ENCODE measurements around the gene ZBTB48. TPM values are rescaled to one million over a fixed set of nuclear protein-coding genes. Genes with fewer than 3 reads are reported as not detected.
"Not testable (repeated sequence)": the region's sequence is repeated elsewhere in the genome, so short reads cannot be mapped to it uniquely, and the experiment has no call there.

The ZBTB48 gene
- total RNA-seq, 2 experiments from 2014 or later: 30.7 to 37.4 TPM

DNA sequence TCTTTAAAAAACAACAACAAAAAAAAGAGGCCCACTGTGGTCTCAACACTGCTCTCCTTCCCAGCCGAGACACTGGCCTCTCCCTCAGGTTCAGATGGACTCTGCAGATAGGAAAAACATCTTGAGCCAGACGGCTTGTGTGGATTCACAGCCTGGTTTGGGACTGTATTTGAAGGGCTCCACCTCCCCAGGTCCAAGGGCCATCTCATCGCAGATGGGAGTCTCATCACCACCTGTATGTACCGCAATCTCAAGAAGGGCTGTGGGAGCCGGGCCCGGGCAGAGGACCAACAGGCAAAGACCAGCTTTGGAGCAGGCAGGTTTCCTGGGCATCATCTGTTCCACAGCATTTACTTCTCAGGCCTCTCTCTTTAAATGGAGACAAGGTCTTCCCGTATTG is 10.3 kb downstream of the ZBTB48 start:
- CTCF ChIA-PET: no interaction called here
- Mint-ChIP-seq H3K4me3 (no peak overlapping the region), H3K4me1 (peaks cover 30% of the 10 kb centered on the region), H3K36me3 (peaks cover 10% of the 10 kb centered on the region), H3K27ac (no peak overlapping the region), H3K9me3 (ENCODE audit: low read depth) (no peaks in the 10 kb centered on the region), H3K27me3 (no peaks in the 10 kb centered on the region)
- DNase-seq (no peak), ATAC-seq (no peak)

DNA sequence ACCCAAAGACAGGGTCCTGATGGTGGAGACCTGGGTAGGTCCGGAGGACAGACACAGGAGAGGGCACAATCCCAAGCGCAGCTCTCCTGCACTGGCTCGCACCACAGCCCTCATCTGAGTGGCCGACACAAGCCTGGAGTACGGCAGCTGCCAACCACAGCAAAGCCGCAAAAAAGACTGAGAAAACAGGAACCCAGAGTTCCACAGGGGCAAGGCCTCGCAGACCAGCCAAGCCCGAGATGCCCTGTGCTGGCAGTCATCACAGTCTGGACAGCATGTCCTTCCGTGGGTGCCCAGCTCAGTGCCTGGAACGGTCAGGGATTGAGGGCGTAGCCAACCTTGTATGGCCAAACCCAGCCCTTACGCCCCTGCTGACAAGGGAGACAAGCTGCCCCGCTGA is 11.4 kb downstream of the ZBTB48 start:
- Mint-ChIP-seq H3K4me3 (no peak overlapping the region), H3K4me1 (peaks cover 30% of the 10 kb centered on the region), H3K27ac (peak overlapping the region; percentile 56), H3K9me3 (ENCODE audit: low read depth) (no peaks in the 10 kb centered on the region), H3K36me3 (peaks cover 11% of the 10 kb centered on the region), H3K27me3 (no peaks in the 10 kb centered on the region)
- DNase-seq (no peak), ATAC-seq (peak; percentile 16)
- CTCF ChIA-PET: interaction anchor here (1.1 kb wide), 1 partner anchor 37 kb away, joined by 5 read pairs; the partner anchor contains the start of genes NOL9 and TAS1R1

DNA sequence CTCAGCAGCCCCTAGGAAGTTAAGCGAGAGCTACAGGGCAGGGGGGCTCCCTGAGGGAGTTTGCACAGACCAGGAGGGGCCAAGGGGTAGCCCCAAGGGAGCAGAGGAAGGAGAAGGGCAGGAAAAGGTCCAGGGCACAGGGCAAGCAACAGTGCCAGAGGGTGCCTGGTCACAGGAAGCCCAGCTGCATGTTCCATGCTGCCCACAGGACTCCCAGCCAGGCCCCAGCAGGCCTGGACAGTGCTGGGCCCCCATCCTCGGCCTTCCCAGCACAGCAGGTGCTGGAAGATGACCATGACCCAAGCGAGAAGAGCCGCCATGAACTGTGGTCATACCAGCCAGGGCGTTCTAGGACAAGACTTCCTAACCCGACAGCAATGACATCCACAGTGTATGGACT is 11.8 kb downstream of the ZBTB48 start:
- ATAC-seq: no peak
- no peak overlapping the region for H3K4me3 Mint-ChIP-seq
- CTCF ChIA-PET: interaction anchor here (1.1 kb wide), 1 partner anchor 37 kb away, joined by 5 read pairs; the partner anchor contains the start of genes NOL9 and TAS1R1
- no peak for DNase-seq
- no peaks in the 10 kb centered on the region for H3K9me3 Mint-ChIP-seq (ENCODE audit: low read depth)
- no peak overlapping the region for H3K27ac Mint-ChIP-seq
- peaks cover 30% of the 10 kb centered on the region for H3K4me1 Mint-ChIP-seq
- peaks cover 14% of the 10 kb centered on the region for H3K36me3 Mint-ChIP-seq
- H3K27me3 Mint-ChIP-seq: no peaks in the 10 kb centered on the region

DNA sequence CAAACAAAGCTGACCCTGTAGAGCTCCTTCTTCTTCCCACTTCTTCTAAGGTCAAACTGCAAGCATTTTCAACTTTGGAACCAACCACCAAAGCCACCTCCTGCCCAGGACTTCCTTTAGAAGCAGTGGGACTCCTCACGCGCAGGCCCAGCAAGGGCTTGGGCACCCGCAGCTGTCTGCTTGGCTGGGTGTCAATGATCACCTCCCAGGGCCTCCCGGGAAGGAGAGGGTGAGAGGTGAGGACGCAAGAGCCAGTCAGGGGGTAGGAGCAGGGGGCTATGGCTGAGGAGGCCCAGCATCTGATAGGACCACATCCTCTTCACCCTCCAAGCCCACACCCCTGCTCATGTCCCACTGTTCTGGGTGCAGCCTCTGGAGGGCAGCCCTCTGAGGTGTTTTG is 12.6 kb downstream of the ZBTB48 start:
- H3K27ac Mint-ChIP-seq: peak overlapping the region; percentile 75
- H3K27me3 Mint-ChIP-seq: no peaks in the 10 kb centered on the region
- peaks cover 16% of the 10 kb centered on the region for H3K36me3 Mint-ChIP-seq
- H3K9me3 Mint-ChIP-seq (ENCODE audit: low read depth): no peaks in the 10 kb centered on the region
- CTCF ChIA-PET: interaction anchor here (1.3 kb wide), 1 partner anchor 12 kb away, joined by 5 read pairs; the partner anchor contains the start of gene ZBTB48
- DNase-seq: no peak
- no peak for ATAC-seq
- H3K4me3 Mint-ChIP-seq: no peak overlapping the region
- peaks cover 32% of the 10 kb centered on the region for H3K4me1 Mint-ChIP-seq

DNA sequence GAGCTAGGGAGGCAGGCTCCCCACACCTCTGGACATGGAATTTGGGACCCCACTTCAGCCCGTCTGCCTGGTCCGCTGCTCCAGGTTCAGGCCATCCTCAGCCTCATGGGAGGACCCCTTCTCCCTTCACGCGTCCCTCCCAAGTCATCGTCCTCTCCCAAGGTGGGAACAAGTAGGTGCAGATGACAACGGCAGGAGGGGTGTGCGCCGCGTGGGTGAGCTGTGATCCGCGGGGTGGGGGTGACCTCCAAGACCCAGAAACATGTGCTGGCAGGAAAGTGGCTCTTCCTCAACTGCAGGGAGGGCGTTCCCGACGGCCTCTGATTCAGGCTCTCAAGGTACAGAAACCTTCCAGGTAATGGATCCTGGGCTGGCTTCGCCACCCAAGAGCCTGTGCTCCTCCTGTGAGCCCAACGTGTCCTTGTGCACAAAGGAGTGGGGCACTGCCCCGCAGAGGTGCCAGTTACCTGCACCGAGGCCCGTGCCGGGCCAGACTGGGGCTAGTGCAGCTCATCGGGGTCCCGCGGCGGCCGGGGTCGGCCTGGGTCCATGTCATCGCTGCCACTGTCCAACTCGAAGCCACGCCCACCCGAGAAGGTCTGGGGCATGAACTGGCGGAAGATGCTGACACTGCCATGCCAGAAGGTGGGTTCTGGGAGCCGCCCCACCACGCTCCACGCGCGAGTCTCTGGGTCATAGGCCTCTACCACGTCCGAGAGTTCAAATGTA is 13.2 kb downstream of the ZBTB48 start:
- ATAC-seq: no peak
- CTCF ChIA-PET: interaction anchor here (1.3 kb wide), 1 partner anchor 13 kb away, joined by 5 read pairs; the partner anchor contains the start of gene ZBTB48

DNA sequence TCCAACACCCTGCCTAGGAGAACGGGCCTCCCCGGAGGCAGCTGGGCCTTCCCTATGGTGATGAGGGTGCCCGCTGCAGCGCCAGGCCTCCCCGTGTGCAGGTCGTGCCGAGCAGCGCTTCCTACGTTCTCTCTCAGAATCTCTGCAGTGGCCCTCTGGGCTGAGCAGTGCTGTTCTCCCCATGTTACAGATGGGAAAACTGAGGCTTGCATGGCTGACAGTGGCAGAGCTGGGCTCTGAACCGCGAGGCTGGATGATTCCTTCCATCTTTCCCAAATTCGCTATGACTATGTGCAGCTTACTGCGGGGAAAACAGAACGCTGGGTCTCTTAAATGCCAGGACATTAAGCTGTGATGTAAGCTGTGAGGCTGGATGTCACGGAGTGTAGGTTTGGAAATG is 14.0 kb downstream of the ZBTB48 start:
- ATAC-seq (no peak), DNase-seq (no peak)
- Mint-ChIP-seq H3K4me3 (no peak overlapping the region), H3K27ac (no peak overlapping the region), H3K27me3 (no peaks in the 10 kb centered on the region), H3K9me3 (ENCODE audit: low read depth) (no peaks in the 10 kb centered on the region), H3K4me1 (peaks cover 39% of the 10 kb centered on the region), H3K36me3 (peaks cover 17% of the 10 kb centered on the region)
- CTCF ChIA-PET: no interaction called here

More for the DNA sequence above, 13.2 kb downstream of the ZBTB48 start:
- peaks cover 16% of the 10 kb centered on the region for H3K36me3 Mint-ChIP-seq
- DNase-seq: no peak
- H3K27ac Mint-ChIP-seq: peak overlapping the region; percentile 75
- peaks cover 37% of the 10 kb centered on the region for H3K4me1 Mint-ChIP-seq
- H3K27me3 Mint-ChIP-seq: no peaks in the 10 kb centered on the region
- H3K9me3 Mint-ChIP-seq (ENCODE audit: low read depth): no peaks in the 10 kb centered on the region
- H3K4me3 Mint-ChIP-seq: no peak overlapping the region

DNA sequence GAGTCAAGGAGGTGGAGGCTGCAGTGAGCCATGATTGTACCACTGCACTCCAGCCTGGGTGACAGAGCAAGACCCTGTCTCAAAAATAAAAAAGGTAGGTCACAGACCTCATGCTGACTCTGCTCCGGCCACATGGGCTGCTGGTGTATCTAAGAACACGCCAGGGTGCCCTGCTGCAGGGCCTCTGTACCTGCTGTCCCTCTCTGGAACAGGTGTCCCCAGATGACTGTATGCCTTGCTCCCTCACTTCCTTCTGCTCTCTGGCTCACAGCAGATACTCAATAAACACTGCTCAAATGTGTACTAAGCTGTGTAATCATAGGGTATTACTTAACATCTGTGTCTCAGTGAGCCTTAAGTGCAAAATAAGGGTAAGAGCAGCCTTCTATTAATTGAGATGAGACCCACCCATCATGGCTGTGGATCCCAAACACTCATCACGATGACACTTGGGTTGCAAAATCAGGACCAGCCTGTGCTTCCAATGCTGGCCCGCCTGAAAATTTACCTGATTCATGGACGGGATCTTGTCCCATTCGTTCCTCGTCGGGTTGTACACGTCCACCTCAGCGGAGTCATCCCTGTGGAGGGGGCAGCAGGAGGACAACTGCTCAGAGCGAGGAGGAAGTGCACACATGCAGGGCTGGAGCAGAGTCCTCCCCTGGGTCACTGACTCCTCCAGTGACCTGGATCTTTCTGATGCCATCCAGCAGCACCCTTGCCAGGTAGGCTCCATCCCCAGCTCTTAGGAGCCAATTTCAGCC is 15.4 kb downstream of the ZBTB48 start:
- peaks cover 51% of the 10 kb centered on the region for H3K4me1 Mint-ChIP-seq
- no peak overlapping the region for H3K27ac Mint-ChIP-seq
- CTCF ChIA-PET: no interaction called here
- no peak for ATAC-seq
- no peak for DNase-seq
- H3K36me3 Mint-ChIP-seq: peaks cover 23% of the 10 kb centered on the region
- no peak overlapping the region for H3K4me3 Mint-ChIP-seq
- no peaks in the 10 kb centered on the region for H3K27me3 Mint-ChIP-seq
- H3K9me3 Mint-ChIP-seq (ENCODE audit: low read depth): no peaks in the 10 kb centered on the region

DNA sequence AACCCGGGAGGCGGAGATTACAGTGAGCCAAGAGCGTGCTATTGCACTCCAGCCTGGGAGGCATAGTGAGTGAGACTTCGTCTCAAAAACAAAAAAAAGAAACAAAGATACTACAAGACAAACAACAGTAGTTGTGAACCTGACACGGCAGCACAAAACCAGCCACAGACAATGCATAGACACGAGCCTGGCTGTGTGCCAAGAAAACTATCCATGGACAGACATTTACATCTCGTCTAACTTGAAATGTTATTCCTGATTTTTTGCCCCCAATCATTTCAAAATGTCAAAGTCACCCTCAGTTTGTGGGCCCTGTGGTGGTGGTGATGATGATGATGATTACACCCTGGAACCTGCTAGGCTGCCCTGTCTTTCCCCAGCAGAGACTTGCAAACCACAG is 16.6 kb downstream of the ZBTB48 start:
- Mint-ChIP-seq H3K27ac (peak overlapping the region; percentile 33), H3K4me3 (no peak overlapping the region), H3K27me3 (no peaks in the 10 kb centered on the region), H3K4me1 (peaks cover 53% of the 10 kb centered on the region), H3K36me3 (peaks cover 27% of the 10 kb centered on the region), H3K9me3 (ENCODE audit: low read depth) (no peaks in the 10 kb centered on the region)
- DNase-seq: no peak
- no peak for ATAC-seq
- CTCF ChIA-PET: no interaction called here

DNA sequence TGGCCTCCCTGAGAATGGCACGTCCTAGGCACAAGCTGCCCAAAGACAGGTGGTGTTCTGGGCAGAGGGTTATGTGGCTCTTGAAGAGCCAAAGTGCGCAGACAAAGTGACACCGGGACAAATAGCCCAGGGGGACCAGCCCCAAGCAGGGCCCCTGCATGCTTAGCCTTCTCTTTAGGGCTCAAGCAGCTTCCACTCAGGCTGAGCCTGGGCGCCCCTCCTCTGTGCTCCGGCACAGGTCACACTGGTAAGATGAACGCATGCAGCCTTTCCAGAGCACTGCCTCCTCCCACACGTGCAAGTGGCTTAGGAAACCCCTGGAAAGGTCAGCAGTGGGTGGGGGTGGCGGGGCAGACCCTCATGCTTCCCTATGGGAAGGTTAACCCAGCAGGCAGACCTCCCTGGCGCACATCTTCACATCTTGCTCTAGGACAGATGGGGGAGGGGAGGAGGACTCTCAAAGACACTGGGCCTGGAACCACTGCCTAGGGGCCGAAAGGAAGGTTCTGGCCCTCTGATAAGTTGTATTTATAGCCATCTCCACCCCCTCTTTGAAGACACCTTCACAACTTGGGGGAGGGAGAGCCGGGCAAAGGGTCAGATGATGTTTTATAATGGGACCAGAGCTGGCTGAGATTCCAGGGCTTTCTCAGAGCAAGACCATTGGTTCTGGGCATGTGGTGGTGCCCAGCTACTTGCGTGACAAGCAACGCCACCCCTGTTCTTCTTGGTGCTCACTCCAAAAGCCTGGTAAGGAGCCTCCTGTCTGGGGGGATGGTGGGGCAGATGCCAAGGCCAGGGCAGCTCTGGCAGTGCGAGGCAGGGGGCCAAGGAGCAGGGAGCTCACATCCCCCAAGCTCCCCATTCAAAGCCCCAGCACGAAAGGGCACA is 17.3 kb downstream of the ZBTB48 start:
- CTCF ChIA-PET: interaction anchor here (1.4 kb wide), 1 partner anchor 43 kb away, joined by 3 read pairs; the partner anchor contains the start of genes NOL9 and TAS1R1
- H3K4me3 Mint-ChIP-seq: no peak overlapping the region
- ATAC-seq (no peak), DNase-seq (no peak)
- H3K9me3 Mint-ChIP-seq (ENCODE audit: low read depth): no peaks in the 10 kb centered on the region
- peaks cover 46% of the 10 kb centered on the region for H3K4me1 Mint-ChIP-seq
- peaks cover 27% of the 10 kb centered on the region for H3K36me3 Mint-ChIP-seq
- no peaks in the 10 kb centered on the region for H3K27me3 Mint-ChIP-seq
- H3K27ac Mint-ChIP-seq: peak overlapping the region; percentile 43

DNA sequence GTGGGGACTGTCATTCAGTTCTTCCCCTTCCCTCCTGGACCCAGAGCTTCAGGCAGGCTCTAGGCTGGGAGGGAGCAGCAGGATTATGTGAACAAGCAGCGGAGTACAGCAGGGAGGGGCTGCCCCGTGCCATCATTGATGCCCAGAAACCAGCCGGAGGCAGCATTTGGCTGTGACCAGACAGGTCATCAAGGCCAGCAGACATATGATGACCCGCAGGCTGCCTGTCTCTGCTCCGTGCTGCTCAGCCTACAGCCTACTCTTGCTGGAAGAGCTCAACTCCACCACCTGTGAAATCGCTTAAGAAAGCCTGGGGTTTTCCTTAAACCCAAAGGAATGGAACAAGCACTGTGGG is 18.0 kb downstream of the ZBTB48 start:
- Mint-ChIP-seq H3K4me3 (no peak overlapping the region), H3K27me3 (no peaks in the 10 kb centered on the region), H3K4me1 (peaks cover 40% of the 10 kb centered on the region), H3K36me3 (peaks cover 27% of the 10 kb centered on the region), H3K9me3 (ENCODE audit: low read depth) (no peaks in the 10 kb centered on the region), H3K27ac (peak overlapping the region; percentile 31)
- ATAC-seq (no peak), DNase-seq (no peak)
- CTCF ChIA-PET: interaction anchor here (1.4 kb wide), 1 partner anchor 43 kb away, joined by 3 read pairs; the partner anchor contains the start of genes NOL9 and TAS1R1

DNA sequence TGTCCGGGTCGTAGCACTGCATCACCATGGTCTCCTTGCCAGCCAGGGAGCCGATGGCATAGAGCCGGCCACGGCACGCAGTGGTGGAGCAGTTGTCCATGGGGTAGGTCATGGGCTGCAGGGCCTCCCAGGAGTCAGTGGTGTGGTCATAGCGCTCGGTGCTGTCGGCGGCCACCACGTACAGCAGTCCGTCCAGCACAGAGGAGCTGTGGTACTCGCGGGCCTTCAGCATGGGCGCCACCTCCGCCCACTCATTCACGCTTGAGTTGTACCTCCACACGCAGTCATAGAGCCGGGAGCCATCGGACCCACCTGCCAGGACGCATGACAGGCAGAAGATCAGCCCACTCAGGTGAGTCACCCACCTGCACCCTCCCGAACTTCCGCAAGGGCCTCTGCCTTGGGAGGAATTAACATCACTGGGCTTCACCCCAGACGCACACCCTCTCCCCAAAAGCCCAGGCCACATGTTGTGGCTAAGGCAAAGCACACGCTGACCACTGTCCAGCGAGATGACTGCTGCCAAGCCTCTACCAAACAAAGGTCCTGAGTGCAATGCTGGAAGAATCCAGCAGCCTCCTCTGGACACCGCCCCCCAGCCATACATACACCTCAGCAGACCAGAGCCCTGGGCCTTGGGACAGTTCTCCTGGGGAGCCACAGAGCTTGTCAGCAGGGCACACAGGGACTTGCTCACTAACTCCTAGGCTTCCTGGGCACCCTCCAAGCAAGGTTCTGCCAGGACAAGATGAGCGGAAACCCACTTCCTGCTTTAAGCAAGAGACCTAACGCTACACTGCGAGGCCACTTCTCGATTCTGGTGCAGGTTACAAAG is 19.6 kb downstream of the ZBTB48 start:
- H3K27ac Mint-ChIP-seq: peak overlapping the region; percentile 94
- CTCF ChIA-PET: interaction anchor here (0.8 to 1.8 kb wide), 6 partner anchors 13 to 110 kb away, joined by 3 to 7 read pairs (median 4); partner anchors contain the start of genes NOL9 and TAS1R1
- ATAC-seq (no peak), DNase-seq (peak; percentile 75)
- H3K27me3 Mint-ChIP-seq: no peaks in the 10 kb centered on the region
- H3K4me3 Mint-ChIP-seq: peak overlapping the region; percentile 95
- H3K36me3 Mint-ChIP-seq: peaks cover 24% of the 10 kb centered on the region
- H3K9me3 Mint-ChIP-seq (ENCODE audit: low read depth): no peaks in the 10 kb centered on the region
- H3K4me1 Mint-ChIP-seq: peaks cover 42% of the 10 kb centered on the region

DNA sequence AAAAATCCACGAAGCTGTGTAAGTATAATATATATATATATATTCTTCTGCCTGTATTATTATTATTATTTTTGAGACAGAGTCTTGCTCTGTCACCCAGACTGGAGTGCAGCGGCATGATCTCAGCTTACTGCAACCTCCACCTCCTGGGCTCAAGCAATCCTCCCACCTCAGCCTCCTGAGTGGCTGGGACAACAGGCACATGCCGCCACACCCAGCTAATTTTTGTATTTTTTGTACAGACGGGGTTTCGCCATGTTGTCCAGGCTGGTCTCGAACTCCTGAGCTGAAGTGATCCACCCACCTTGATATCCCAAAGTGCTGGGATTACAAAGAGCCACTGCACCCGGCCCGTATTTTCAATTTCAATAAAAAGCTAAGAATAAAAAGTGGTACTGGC is 20.2 kb downstream of the ZBTB48 start:
- not testable (repeated sequence) for H3K27me3 Mint-ChIP-seq; H3K9me3 Mint-ChIP-seq (ENCODE audit: low read depth); ATAC-seq; DNase-seq
- H3K4me3 Mint-ChIP-seq: peak overlapping the region; percentile 95
- H3K36me3 Mint-ChIP-seq: peaks cover 21% of the 10 kb centered on the region
- H3K27ac Mint-ChIP-seq: peak overlapping the region; percentile 94
- CTCF ChIA-PET: interaction anchor here (0.7 to 1.8 kb wide), 9 partner anchors 12 to 110 kb away, joined by 3 to 7 read pairs (median 3); partner anchors contain the start of genes NOL9 and TAS1R1
- H3K4me1 Mint-ChIP-seq: peaks cover 42% of the 10 kb centered on the region
